Occipital lobe (tissue), 2 donors: ENCODE results near the gene WDR27. TPM values are rescaled to one million over a fixed set of nuclear protein-coding genes. Genes with fewer than 3 reads are reported as not detected.
A peak's percentile ranks its signal among the peaks of the same experiment; 100 is the strongest.
"Not testable (repeated sequence)": the region's sequence is repeated elsewhere in the genome, so short reads cannot be mapped to it uniquely, and the experiment has no call there.

ENCODE experiments used
- DNase-seq: peaks from one replicate; lab custom pipeline; 2025; lab: John Stamatoyannopoulos, UW
- total RNA-seq: library from RNA; depleted of rRNA; stranded (reverse); fragments of >200 nt; gene quantifications from one replicate; pipeline ENCODE4 v1.2.3, GENCODE V29; 2014

The WDR27 gene
- total RNA-seq, 1 donor from 2014 or later: 31.5 TPM

GRCh38 chr6:169487579-169488436 is 214.0 kb downstream of the WDR27 start:
- DNase-seq: no peak

- no peak for DNase-seq
These were observed 221.9 kb downstream of the WDR27 start for GRCh38 chr6:169479783-169480495.

- DNase-seq: no peak
These were observed 227.5 kb downstream of the WDR27 start for GRCh38 chr6:169474362-169474761.

GRCh38 chr6:169473663-169474062 is 228.2 kb downstream of the WDR27 start:
- no peak for DNase-seq

- no peak for DNase-seq
These were observed 228.9 kb downstream of the WDR27 start for GRCh38 chr6:169472786-169473416.

GRCh38 chr6:169470790-169471189 is 231.0 kb downstream of the WDR27 start:
- DNase-seq: no peak

- DNase-seq: no peak
These were observed 232.8 kb downstream of the WDR27 start for GRCh38 chr6:169469028-169469427.

- DNase-seq: not testable (repeated sequence)
These were observed 234.1 kb downstream of the WDR27 start for GRCh38 chr6:169467755-169468154.

- DNase-seq: not testable (repeated sequence)
These were observed 235.6 kb downstream of the WDR27 start for GRCh38 chr6:169466256-169466655.

- no peak for DNase-seq
These were observed 244.1 kb downstream of the WDR27 start for GRCh38 chr6:169457762-169458161.

GRCh38 chr6:169456840-169457239 is 245.0 kb downstream of the WDR27 start:
- no peak for DNase-seq

- no peak for DNase-seq
These were observed 246.4 kb downstream of the WDR27 start for GRCh38 chr6:169455470-169455869.

- no peak for DNase-seq
These were observed 247.0 kb downstream of the WDR27 start for GRCh38 chr6:169454872-169455204.

GRCh38 chr6:169454204-169454871 is 247.5 kb downstream of the WDR27 start:
- DNase-seq: no peak

GRCh38 chr6:169452869-169453620 is 248.8 kb downstream of the WDR27 start:
- DNase-seq: no peak

GRCh38 chr6:169452117-169452868 is 249.5 kb downstream of the WDR27 start:
- peak; percentile 19 for DNase-seq

GRCh38 chr6:169451065-169451838 is 250.6 kb downstream of the WDR27 start:
- no peak for DNase-seq

GRCh38 chr6:169450097-169450496 is 251.7 kb downstream of the WDR27 start:
- no peak for DNase-seq

- DNase-seq: no peak
These were observed 252.6 kb downstream of the WDR27 start for GRCh38 chr6:169449221-169449620.
